Skin epidermis (tissue), 12 donors: ENCODE measurements around the gene POLR3GL.
"Not testable (repeated sequence)": the region's sequence is repeated elsewhere in the genome, so short reads cannot be mapped to it uniquely, and the experiment has no call there.

ENCODE experiments used
- H3K27ac ChIP-seq, 21 experiments: fragments of 200-600 bp; sonication (generic) in 11 of 21; one replicate each; pipeline ENCODE4 v1.5.0; 2020; ENCODE audit warnings: mild to moderate bottlenecking in 3 of 21, inconsistent platforms in 2 of 21, moderate library complexity in 2 of 21
- H3K4me3 ChIP-seq, 7 experiments: fragments of 200-600 bp; sonication (generic) in 2 of 7; one replicate each; pipeline ENCODE4 v1.5.0; 2020; ENCODE audit warnings: inconsistent platforms in 2 of 7, mild to moderate bottlenecking in 2 of 7, moderate library complexity in 1 of 7

Gene POLR3GL, protein sequence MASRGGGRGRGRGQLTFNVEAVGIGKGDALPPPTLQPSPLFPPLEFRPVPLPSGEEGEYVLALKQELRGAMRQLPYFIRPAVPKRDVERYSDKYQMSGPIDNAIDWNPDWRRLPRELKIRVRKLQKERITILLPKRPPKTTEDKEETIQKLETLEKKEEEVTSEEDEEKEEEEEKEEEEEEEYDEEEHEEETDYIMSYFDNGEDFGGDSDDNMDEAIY

DNA sequence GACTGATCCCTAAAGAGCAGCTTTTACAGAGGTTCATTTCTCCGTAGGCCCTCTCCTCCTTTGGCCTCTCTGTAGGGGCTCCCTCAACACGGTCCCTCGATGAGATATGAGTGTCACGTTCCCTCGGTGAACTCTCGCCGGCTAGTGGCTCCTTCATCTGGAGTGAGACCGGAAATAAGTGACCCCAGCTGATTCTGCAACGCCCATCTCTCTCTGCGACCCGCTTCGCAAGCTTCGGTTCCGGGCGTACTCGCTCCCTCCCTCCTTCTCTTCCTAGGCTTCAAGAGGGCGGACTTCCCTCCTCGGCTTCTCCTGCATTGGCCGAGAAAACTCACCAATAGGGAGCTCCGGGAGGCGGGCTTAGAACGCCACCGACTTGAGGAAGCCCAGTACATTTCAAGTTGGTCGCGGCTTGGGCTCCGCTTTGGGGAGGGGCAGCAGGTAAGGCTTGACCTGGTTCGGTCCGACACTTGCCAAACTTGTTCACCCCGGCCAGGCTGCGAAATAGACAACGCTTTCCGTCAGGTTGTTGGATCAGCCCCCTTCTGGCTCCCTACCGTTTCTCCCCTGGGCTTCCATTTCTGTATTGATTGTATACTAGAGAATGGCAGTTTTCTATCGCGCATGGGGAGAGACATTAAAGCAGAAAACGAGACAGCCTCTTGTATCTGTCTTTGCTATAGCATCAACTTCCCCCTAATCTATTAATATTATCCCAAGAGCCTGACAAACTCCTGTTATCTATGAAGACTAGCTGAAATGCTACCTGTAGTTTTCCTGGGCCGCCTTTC is at the start of gene POLR3GL, which contains the start of gene ANKRD34A:
Gene POLR3GL (plus strand): TSS at position 363 of the 791 bp plus-strand sequence. CDS start 10,176 bp downstream, outside the sequence.
Gene ANKRD34A (minus strand): TSS at position 248 of the 791 bp plus-strand sequence. CDS start 2,816 bp downstream, outside the sequence.
- peak within 1 kb of the TSS in 20 of 21 experiments; percentile 56 to 92 (median 85) for H3K27ac ChIP-seq
- peak within 1 kb of the TSS; percentile 36 to 60 (median 51) for H3K4me3 ChIP-seq

DNA sequence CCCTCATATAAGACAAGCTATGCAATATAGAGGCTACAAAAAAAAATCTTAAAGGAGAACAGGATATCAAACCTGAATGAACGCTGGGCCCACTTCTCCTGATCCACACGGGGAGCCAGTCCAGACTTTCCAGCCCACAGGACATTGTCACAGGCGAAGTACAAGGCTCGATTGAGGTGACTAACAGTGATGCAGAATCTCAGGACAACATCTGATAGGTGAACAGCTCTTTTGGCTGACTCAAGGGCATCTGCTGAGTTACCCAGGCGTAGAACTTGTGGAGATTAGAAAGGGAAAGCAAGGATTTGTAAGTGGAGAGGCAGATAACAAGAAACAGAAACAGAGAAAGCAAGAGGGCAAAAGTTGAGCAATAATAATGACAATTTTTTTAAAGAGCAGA is 47.7 kb upstream of the POLR3GL start:
- H3K27ac ChIP-seq = peak overlapping the region in 2 of 21 experiments; percentile 7 to 93
- H3K4me3 ChIP-seq = no peak overlapping the region

DNA sequence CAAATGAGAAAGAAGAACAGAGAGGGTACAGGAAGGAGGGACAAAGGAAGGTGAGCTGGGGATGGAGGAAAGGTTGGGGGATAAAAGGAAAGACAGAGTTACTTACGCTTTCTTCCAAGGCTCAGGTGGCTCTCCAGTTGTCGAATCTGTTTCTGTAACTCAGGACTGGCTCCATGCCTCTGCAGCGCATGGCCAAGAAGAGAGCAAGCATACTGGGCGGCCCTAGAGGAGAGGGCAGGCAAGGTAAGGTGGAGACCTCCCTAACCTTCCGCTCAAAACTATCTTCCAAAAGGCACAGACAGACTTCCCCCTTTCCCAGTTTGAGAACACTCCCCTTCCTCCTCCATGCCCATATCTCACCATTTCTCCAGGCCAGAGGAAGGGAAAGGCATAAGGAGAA is 46.9 kb upstream of the POLR3GL start:
- Histone ChIP-seq H3K27ac (peak overlapping the region in 19 of 21 experiments; percentile 73 to 94 (median 90)), H3K4me3 (peak overlapping the region; percentile 63 to 88 (median 75))

- Histone ChIP-seq H3K4me3 (peak within 1 kb of the TSS; percentile 63 to 88 (median 75)), H3K27ac (peak within 1 kb of the TSS; percentile 59 to 94 (median 89))
Measured at GRCh38 chr1:145918144-145918991, 46.1 kb upstream of the POLR3GL start, which contains the start of gene PEX11B. Gene PEX11B, minus strand, starts transcription at chr1:145918717. Its CDS starts 29 bp downstream, at chr1:145918688.

DNA sequence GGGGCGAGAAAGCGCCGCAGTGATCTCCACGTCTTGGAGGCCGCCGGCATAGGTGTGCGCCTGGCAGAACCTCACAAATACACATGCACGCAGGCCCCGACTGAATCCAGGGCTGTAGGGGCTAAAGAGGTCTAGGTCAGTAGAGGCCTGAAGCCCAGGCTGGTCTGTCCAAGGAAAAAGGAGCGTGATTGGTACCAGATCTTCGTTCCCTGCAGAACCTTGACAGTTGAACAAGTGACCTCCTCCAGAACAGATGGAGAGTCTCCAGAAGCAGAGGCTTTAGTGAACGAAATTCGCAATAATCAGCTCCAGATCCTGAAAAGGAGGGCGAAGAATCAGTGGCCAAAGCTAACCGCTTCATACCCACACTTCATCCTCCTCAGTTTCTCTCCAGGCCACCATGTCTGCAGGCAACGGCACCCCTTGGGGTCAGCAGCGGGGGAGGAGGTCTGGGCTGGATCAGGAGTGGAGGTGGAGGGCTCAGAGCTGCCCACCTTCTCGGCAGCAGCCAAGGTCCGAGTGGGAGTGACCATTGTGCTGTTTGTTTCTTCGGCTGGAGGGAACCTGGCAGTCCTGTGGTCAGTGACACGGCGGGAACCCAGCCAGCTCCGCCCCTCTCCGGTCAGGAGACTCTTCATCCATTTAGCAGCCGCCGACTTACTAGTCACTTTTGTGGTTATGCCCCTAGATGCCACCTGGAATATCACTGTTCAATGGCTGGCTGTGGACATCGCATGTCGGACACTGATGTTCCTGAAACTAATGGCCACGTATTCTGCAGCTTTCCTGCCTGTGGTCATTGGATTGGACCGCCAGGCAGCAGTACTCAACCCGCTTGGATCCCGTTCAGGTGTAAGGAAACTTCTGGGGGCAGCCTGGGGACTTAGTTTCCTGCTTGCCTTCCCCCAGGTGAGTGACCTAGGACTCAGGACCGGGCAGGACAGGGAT is 45.2 kb upstream of the POLR3GL start:
- Histone ChIP-seq H3K4me3 (peak overlapping the region; percentile 63 to 88 (median 75)), H3K27ac (peak overlapping the region in 20 of 21 experiments; percentile 73 to 94 (median 90))

- not testable (repeated sequence) for H3K4me3 ChIP-seq, H3K27ac ChIP-seq
Measured at GRCh38 chr1:145920297-145920696, 44.2 kb upstream of the POLR3GL start.

DNA sequence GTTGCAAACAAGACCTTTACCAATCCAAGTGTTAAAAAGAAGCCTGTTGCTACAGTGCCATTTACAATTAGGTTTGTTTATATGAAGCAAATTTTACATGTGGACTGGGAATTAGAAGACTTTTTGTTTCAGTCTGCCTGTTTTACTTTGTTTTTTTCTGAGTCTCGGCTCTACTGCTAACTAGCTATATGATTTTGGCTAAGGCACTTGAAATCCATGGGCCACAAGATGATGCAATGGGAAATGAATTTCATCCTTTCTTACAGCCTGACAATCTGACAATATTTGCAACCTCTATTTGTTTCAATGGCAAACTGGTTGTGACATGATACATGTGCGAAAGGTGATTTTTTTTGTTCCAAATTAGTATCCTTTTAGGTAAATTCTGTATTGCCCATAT is 42.2 kb upstream of the POLR3GL start:
- no peak overlapping the region for H3K4me3 ChIP-seq
- H3K27ac ChIP-seq = no peak overlapping the region

DNA sequence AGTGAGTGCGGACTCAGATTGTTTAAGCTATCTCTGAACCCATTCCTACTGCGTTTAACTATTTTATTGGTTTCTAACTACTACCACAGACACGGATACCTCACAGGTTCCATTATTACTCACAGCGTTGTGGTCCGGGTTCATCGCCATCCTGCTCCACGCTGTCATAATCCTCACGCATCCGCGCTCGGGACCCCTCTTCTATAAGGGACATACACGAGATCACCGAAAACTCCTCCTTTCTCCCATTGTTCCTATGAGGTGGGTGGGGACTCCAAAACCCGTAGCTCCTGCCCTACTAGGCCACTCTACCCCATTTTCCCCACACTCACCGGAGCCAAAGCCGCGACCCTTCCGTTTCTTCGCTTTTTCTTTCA is 37.8 kb upstream of the POLR3GL start:
- peak overlapping the region in 20 of 21 experiments; percentile 81 to 99 (median 95) for H3K27ac ChIP-seq
- H3K4me3 ChIP-seq = peak overlapping the region; percentile 61 to 91 (median 68)

DNA sequence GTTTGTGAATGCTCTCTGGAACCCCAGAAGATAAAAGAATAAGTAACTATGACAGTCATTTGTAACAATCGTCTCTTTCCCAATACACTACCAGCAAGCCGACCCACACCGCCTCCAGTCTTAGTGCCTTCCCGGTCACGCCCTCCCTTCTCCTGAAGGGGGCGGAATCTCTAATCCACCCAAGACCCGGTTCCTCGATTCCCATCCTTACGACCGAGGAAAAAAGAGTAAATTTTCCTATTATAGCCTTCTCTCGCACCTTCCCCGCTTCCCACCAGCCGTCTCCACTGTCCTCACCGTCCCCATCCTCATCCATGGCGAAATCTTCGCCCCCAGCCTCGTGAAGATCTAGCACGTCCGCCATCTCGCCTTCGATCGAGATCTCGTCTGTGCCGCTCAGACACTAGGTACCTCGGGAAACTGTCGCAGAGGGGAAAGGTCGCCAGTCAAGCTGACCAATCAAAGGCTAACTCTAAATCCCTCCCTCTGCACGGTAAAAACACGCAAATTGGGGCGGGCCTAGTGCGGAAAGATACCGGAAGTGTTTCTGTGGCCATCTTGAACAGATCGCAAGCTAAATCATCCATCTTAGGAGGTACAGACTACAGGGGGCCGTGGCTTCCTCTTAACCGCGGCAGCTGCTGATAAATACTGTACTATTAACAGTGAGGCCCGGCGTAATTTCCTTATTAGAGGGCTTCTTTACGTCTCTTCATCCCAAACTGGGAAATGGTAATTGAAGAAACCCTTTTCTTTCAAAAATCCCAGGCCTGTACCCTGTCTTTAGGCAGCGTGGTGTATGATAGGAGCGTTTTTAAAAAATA is 37.2 kb upstream of the POLR3GL start, which contains the start of gene RBM8A:
Gene RBM8A (minus strand): TSS at position 422 of the 824 bp plus-strand sequence. CDS start 58 bp downstream, at position 364.
- H3K27ac ChIP-seq = peak within 1 kb of the TSS; percentile 81 to 99 (median 95)
- H3K4me3 ChIP-seq = peak within 1 kb of the TSS; percentile 61 to 91 (median 68)

DNA sequence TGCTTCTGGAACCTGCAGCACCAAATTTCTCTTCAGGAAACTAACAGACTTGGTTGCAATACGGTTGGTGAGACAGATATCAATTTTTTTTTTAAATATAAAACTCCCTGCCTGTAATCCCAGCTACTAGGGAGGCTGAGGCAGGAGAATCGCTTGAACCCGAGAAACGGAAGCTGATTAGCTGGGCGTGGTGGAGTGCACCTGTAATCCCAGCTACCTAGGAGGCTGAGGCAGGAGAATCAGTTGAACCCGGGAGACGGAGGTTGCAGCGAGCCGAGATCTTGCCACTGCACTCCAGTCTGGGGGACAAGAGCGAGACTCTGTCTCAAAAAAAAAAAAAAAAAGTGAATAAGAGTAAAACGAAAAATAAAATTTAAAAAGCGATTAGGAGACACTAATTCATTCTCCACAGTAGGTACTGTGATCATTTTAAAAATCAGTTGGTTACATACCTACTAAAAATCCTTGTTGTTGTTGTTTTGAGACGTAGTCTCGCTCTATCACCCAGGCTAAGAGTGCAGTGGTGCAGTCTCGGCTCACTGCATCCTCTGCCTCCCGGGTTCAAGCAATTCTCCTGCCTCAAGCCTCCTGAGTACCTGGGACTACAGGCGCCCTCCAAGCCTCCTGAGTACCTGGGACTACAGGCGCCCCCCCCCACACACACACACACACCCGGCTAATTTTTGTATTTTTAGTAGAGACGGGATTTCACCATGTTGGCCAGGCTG is 36.4 kb upstream of the POLR3GL start:
- Histone ChIP-seq H3K4me3 (peak overlapping the region; percentile 61 to 91 (median 68)), H3K27ac (peak overlapping the region; percentile 81 to 99 (median 95))

GRCh38 chr1:145932522-145933009 is 31.9 kb upstream of the POLR3GL start:
- peak overlapping the region in 7 of 21 experiments; percentile 33 to 80 (median 45) for H3K27ac ChIP-seq
- not testable (repeated sequence) for H3K4me3 ChIP-seq

GRCh38 chr1:145935708-145936107 is 28.8 kb upstream of the POLR3GL start:
- Histone ChIP-seq H3K4me3 (no peak overlapping the region), H3K27ac (peak overlapping the region in 1 of 21 experiments; percentile 19)

GRCh38 chr1:145936247-145936646 is 28.2 kb upstream of the POLR3GL start:
- Histone ChIP-seq H3K27ac (peak overlapping the region in 1 of 21 experiments; percentile 19), H3K4me3 (no peak overlapping the region)

GRCh38 chr1:145937436-145937835 is 27.1 kb upstream of the POLR3GL start:
- Histone ChIP-seq H3K27ac (no peak overlapping the region), H3K4me3 (no peak overlapping the region)

- no peak overlapping the region for H3K4me3 ChIP-seq
- H3K27ac ChIP-seq = peak overlapping the region in 5 of 21 experiments; percentile 5 to 60 (median 52)
Measured at GRCh38 chr1:145942405-145942804, 22.1 kb upstream of the POLR3GL start.

DNA sequence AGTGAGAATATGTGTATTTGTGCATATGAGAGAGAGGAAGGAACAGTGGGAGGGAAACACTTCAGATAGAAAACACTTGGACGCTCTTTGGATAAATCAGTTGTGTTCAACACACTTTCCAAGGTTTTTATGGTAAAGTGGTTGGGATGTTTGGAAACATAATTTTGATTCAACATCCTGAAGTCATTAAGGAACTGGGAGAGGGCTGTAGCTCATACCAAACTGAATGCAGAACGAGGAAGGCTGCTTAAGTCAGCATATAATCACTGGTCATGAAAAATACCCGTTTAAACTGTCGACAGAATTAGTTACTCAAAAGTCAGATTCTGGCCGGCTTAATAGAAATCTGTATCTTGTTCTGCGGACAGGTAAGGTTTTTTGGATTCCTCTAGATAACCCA is 21.6 kb upstream of the POLR3GL start:
- Histone ChIP-seq H3K4me3 (no peak overlapping the region), H3K27ac (peak overlapping the region in 10 of 21 experiments; percentile 1 to 77 (median 49))

GRCh38 chr1:145944532-145944931 is 20.0 kb upstream of the POLR3GL start:
- no peak overlapping the region for H3K27ac ChIP-seq
- H3K4me3 ChIP-seq = no peak overlapping the region
